Lung (tissue), 13 donors: ENCODE measurements around the gene SLC29A2. TPM values are rescaled to one million over a fixed set of nuclear protein-coding genes. Genes with fewer than 3 reads are reported as not detected.

Source experiments
- ATAC-seq: fragments of 200-7000 bp; cut with Tn5 transposase; one replicate; pipeline ENCODE4 v1.9.1; 2020; ENCODE audit warnings: moderate number of reproducible peaks; ENCODE audit not compliant: insufficient read depth, low FRiP score
- DNase-seq, 3 donors: peaks; one replicate each; pipeline ENCODE4 v3.0.0-alpha.2; 2013 to 2017
- H3K27ac ChIP-seq, 2 donors: one replicate each; pipeline ENCODE4 v1.5.1; 2013; ENCODE audit warnings: mild to moderate bottlenecking in 2 of 2, moderate library complexity in 2 of 2, control low read depth in 1 of 2, inconsistent platforms in 1 of 2, low read depth in 1 of 2, low read length in 1 of 2
- H3K27me3 ChIP-seq, 3 donors: one replicate each; pipeline ENCODE4 v1.5.1; 2013; ENCODE audit warnings: low read length in 2 of 3; ENCODE audit not compliant: control insufficient read depth in 3 of 3, insufficient read depth in 3 of 3
- H3K36me3 ChIP-seq, 4 donors: one replicate each; pipeline ENCODE4 v1.5.1; 2013; ENCODE audit warnings: low read length in 4 of 4, mild to moderate bottlenecking in 1 of 4, moderate library complexity in 1 of 4; ENCODE audit not compliant: control insufficient read depth in 4 of 4, insufficient read depth in 4 of 4
- H3K4me1 ChIP-seq, 5 donors: one replicate each; pipeline ENCODE4 v1.5.1; 2013; ENCODE audit warnings: low read length in 5 of 5, mild to moderate bottlenecking in 2 of 5, moderate library complexity in 1 of 5; ENCODE audit not compliant: control insufficient read depth in 5 of 5, insufficient read depth in 5 of 5
- H3K4me3 ChIP-seq: one replicate; pipeline ENCODE4 v1.5.1; 2013; ENCODE audit warnings: mild to moderate bottlenecking, control low read depth, moderate library complexity
- H3K9ac ChIP-seq, 2 donors: one replicate each; pipeline ENCODE4 v1.5.1; 2013; ENCODE audit warnings: low read length in 2 of 2, control low read depth in 1 of 2; ENCODE audit not compliant: insufficient read depth in 1 of 2
- H3K9me3 ChIP-seq, 4 donors: one replicate each; pipeline ENCODE4 v1.5.1; 2013; ENCODE audit warnings: low read length in 3 of 4, mild to moderate bottlenecking in 1 of 4, moderate library complexity in 1 of 4; ENCODE audit not compliant: control insufficient read depth in 4 of 4, insufficient read depth in 3 of 4
- WGBS, 2 donors: extraction: QIAGEN DNeasy Blood & Tissue Kit; methylation state at CpG; one replicate each; pipeline ENCODE4 v1.1.7; 2013; 5-methylcytosine and 5-hydroxymethylcytosine counted together
- polyA plus RNA-seq, 2 donors: library from polyadenylated mRNA; stranded (reverse); fragments of 200-250 nt; gene quantifications; one replicate each; pipeline ENCODE4 v1.2.1, GENCODE V29; 2013
- small RNA-seq: library from RNA; depleted of rRNA; stranded (forward); fragments of <200 nt; gene quantifications from one replicate; pipeline ENCODE3, GENCODE V24; 2014; ENCODE audit warnings: low replicate concordance
- total RNA-seq, 2 donors: library from RNA; depleted of rRNA in 1 of 2; stranded (reverse); fragments of >200 nt in 1 of 2; gene quantifications; one replicate each; pipeline ENCODE4 v1.2.1, GENCODE V29; 2014 to 2021
- TF ChIP-seq, protein P1 (sequence below): IDR thresholded peaks from 2 replicates; pipeline ENCODE4 v1.5.1; 2012; ENCODE audit warnings: mild to moderate bottlenecking; ENCODE audit errors: control extremely low read depth, extremely low read depth
- donor health status: control.
- donor health status: control.
- donor health status: Bipolar disorder and iron deficiency.
- donor health status: healthy.
- donor health status: DM: yes; HTN: yes; CAD: no.

The SLC29A2 gene
- total and polyA plus RNA-seq, 4 donors, result 6.5 to 19.4 (median 13.7) TPM

DNA sequence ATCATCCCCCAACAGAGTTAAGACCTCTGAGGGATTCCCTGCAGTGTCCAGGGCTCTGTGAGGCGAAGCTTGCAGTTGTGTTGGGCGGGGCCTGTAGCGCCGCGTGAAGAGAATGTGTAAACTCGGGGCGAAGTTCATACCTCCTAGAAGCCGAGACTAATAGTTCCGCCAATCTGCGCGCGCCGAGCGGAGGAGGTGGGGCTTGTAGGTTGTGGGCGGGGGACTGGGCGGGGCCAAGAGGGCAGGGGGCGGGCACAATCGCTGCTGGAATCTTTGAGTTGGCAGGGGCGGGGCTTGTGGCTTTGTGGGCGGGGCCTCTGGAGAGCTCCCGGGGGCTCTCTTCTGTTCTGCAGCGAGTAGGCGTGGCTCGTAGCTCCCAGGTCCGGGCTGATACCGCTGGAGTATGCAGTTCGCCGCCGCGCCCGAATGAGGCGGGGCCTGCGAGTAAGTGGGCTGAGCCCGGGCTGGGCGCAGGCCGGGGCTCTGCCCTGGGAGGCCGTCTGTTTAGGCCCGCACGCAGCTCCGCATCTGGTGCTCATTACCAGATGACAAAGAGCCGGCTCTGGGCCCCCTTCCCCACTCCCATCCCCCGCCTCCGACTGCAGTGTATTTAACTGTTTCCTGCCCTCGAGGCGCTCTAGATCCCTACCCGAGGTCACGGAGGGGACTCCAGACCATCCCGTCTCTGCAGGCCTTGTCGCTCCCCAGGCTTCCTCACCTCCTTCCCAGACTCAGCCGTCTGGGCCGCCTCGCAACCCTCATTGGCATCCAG, 58.8 kb downstream of the SLC29A2 start:
- Histone ChIP-seq H3K4me3 (peak overlapping the region; percentile 29), H3K36me3 (peaks cover 0 to 3% (median 0%) of the 10 kb centered on the region in 4 donors), H3K27ac (peak overlapping the region; percentile 84 to 89), H3K27me3 (no peaks in the 10 kb centered on the region), H3K9me3 (no peaks in the 10 kb centered on the region), H3K4me1 (peaks cover 0 to 30% (median 7%) of the 10 kb centered on the region in 5 donors), H3K9ac (peak overlapping the region in 1 of 2 donors; percentile 82)
- 2 to 3% methylated on average over 50 to 52 of the region's 52 CpGs for WGBS, 2 donors
- ATAC-seq, result peak; percentile 88
- TF ChIP-seq, protein P1, sequence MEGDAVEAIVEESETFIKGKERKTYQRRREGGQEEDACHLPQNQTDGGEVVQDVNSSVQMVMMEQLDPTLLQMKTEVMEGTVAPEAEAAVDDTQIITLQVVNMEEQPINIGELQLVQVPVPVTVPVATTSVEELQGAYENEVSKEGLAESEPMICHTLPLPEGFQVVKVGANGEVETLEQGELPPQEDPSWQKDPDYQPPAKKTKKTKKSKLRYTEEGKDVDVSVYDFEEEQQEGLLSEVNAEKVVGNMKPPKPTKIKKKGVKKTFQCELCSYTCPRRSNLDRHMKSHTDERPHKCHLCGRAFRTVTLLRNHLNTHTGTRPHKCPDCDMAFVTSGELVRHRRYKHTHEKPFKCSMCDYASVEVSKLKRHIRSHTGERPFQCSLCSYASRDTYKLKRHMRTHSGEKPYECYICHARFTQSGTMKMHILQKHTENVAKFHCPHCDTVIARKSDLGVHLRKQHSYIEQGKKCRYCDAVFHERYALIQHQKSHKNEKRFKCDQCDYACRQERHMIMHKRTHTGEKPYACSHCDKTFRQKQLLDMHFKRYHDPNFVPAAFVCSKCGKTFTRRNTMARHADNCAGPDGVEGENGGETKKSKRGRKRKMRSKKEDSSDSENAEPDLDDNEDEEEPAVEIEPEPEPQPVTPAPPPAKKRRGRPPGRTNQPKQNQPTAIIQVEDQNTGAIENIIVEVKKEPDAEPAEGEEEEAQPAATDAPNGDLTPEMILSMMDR, result no peak
- peak; percentile 99 to 100 (median 100) for DNase-seq

Small RNA genes within 50 kb of the gene (small RNA-seq; reads per million reads assigned to genes)
- gene RF00017 (not detected), gene RNU1-84P (0.10 reads per million)

Other genes starting within 250 kb of the SLC29A2 start
- gene KLC2, start 114.1 kb downstream of the SLC29A2 start, total RNA-seq, result 10 to 100 TPM in 1 of 2 donors, 1 to 10 TPM in 1; 8.5 to 30.8 TPM
- 10 to 100 TPM; 17.8 to 34.2 TPM for gene KLC2, start 114.1 kb downstream of the SLC29A2 start, polyA plus RNA-seq
- 100 to 1,000 TPM in 1 of 2 donors, 10 to 100 TPM in 1; 78.6 to 162 TPM for gene RAB1B, start 103.1 kb downstream of the SLC29A2 start, total RNA-seq
- gene RAB1B, start 103.1 kb downstream of the SLC29A2 start, polyA plus RNA-seq, result 100 to 1,000 TPM; 174 to 203 TPM
- gene CNIH2, start 93.6 kb downstream of the SLC29A2 start, total RNA-seq, result 1 to 10 TPM; 1.1 to 3.4 TPM
- gene CNIH2, start 93.6 kb downstream of the SLC29A2 start, polyA plus RNA-seq, result 1 to 10 TPM; 1.1 to 2.0 TPM
- 100 to 1,000 TPM in 1 of 2 donors, 10 to 100 TPM in 1; 46.6 to 123 TPM for gene YIF1A, start 82.6 kb downstream of the SLC29A2 start, total RNA-seq
- gene YIF1A, start 82.6 kb downstream of the SLC29A2 start, polyA plus RNA-seq, result 100 to 1,000 TPM; 105 to 128 TPM
- gene TMEM151A, start 79.9 kb downstream of the SLC29A2 start, total RNA-seq, result under 1 TPM; 0.23 to 0.28 TPM
- under 1 TPM; 0.09 to 0.91 TPM for gene TMEM151A, start 79.9 kb downstream of the SLC29A2 start, polyA plus RNA-seq
- 10 to 100 TPM; 25.9 to 53.5 TPM for gene CD248, start 54.7 kb downstream of the SLC29A2 start, total RNA-seq
- 10 to 100 TPM in 1 of 2 donors, 1 to 10 TPM in 1; 9.2 to 20.1 TPM for gene CD248, start 54.7 kb downstream of the SLC29A2 start, polyA plus RNA-seq
- 10 to 100 TPM in 1 of 2 donors, 1 to 10 TPM in 1; 1.9 to 15.1 TPM for gene RIN1, start 35.3 kb downstream of the SLC29A2 start, total RNA-seq
- gene RIN1, start 35.3 kb downstream of the SLC29A2 start, polyA plus RNA-seq, result 10 to 100 TPM in 1 of 2 donors, 1 to 10 TPM in 1; 6.9 to 12.4 TPM
- 10 to 100 TPM; 23.7 to 38.0 TPM for gene BRMS1, start 26.7 kb downstream of the SLC29A2 start, total RNA-seq
- 10 to 100 TPM; 60.4 to 88.7 TPM for gene BRMS1, start 26.7 kb downstream of the SLC29A2 start, polyA plus RNA-seq
- gene B4GAT1, start 24.1 kb downstream of the SLC29A2 start, total RNA-seq, result 10 to 100 TPM; 27.6 to 28.0 TPM
- gene B4GAT1, start 24.1 kb downstream of the SLC29A2 start, polyA plus RNA-seq, result 10 to 100 TPM; 18.2 to 20.3 TPM
- under 1 TPM; 0.06 to 0.09 TPM for gene NPAS4, start 49.3 kb upstream of the SLC29A2 start, total RNA-seq
- under 1 TPM; 0.07 to 0.14 TPM for gene NPAS4, start 49.3 kb upstream of the SLC29A2 start, polyA plus RNA-seq
- gene MRPL11, start 67.1 kb upstream of the SLC29A2 start, total RNA-seq, result 10 to 100 TPM; 32.7 to 46.6 TPM
- 10 to 100 TPM; 35.8 to 56.8 TPM for gene MRPL11, start 67.1 kb upstream of the SLC29A2 start, polyA plus RNA-seq
- 10 to 100 TPM in 1 of 2 donors, 1 to 10 TPM in 1; 4.9 to 12.6 TPM for gene PELI3, start 95.1 kb upstream of the SLC29A2 start, total RNA-seq
- 1 to 10 TPM; 6.1 to 8.9 TPM for gene PELI3, start 95.1 kb upstream of the SLC29A2 start, polyA plus RNA-seq
- gene DPP3, start 108.7 kb upstream of the SLC29A2 start, total RNA-seq, result 10 to 100 TPM; 25.5 to 76.3 TPM
- gene DPP3, start 108.7 kb upstream of the SLC29A2 start, polyA plus RNA-seq, result 10 to 100 TPM; 25.4 to 63.9 TPM
- 10 to 100 TPM; 41.4 to 75.6 TPM for gene BBS1, start 138.9 kb upstream of the SLC29A2 start, total RNA-seq
- gene BBS1, start 138.9 kb upstream of the SLC29A2 start, polyA plus RNA-seq, result 10 to 100 TPM; 12.5 to 17.3 TPM
- 10 to 100 TPM in 1 of 2 donors, 1 to 10 TPM in 1; 6.8 to 21.6 TPM for gene ZDHHC24, start 174.3 kb upstream of the SLC29A2 start, total RNA-seq
- gene ZDHHC24, start 174.3 kb upstream of the SLC29A2 start, polyA plus RNA-seq, result 10 to 100 TPM; 10.7 to 12.3 TPM
- under 1 TPM in 1 of 2 donors, not detected in 1; 0.15 TPM for gene ACTN3, start 175.1 kb upstream of the SLC29A2 start, total RNA-seq
- under 1 TPM; 0.04 to 0.07 TPM for gene ACTN3, start 175.1 kb upstream of the SLC29A2 start, polyA plus RNA-seq
- gene CTSF, start 196.8 kb upstream of the SLC29A2 start, total RNA-seq, result 10 to 100 TPM in 1 of 2 donors, 1 to 10 TPM in 1; 7.7 to 39.6 TPM
- gene CTSF, start 196.8 kb upstream of the SLC29A2 start, polyA plus RNA-seq, result 1 to 10 TPM; 6.6 to 8.2 TPM
- gene CCDC87, start 221.3 kb upstream of the SLC29A2 start, total RNA-seq, result under 1 TPM; 0.28 to 0.67 TPM
- under 1 TPM; 0.12 to 0.15 TPM for gene CCDC87, start 221.3 kb upstream of the SLC29A2 start, polyA plus RNA-seq
- 10 to 100 TPM; 35.9 to 36.5 TPM for gene CCS, start 221.4 kb upstream of the SLC29A2 start, total RNA-seq
- gene CCS, start 221.4 kb upstream of the SLC29A2 start, polyA plus RNA-seq, result 10 to 100 TPM; 32.7 to 52.2 TPM
- gene RBM14, start 244.9 kb upstream of the SLC29A2 start, total RNA-seq, result 10 to 100 TPM; 67.8 to 96.3 TPM
- 10 to 100 TPM; 34.1 to 38.0 TPM for gene RBM14, start 244.9 kb upstream of the SLC29A2 start, polyA plus RNA-seq